HEK293 (cell line): ENCODE results near the gene STXBP3.

Experiments
- CTCF ChIP-seq: fragments of 450-650 bp; formaldehyde crosslinking; IDR thresholded peaks from 2 replicates; pipeline ENCODE4 v1.5.1; 2016; ENCODE audit warnings: missing biosample characterization, missing genetic modification characterization
- PRDM10 ChIP-seq: fragments of 450-650 bp; formaldehyde crosslinking; IDR thresholded peaks from 2 replicates; pipeline ENCODE4 v1.5.1; 2016; ENCODE audit warnings: missing biosample characterization, missing genetic modification characterization
- PRDM4 ChIP-seq: fragments of 450-650 bp; formaldehyde crosslinking; IDR thresholded peaks from 2 replicates; pipeline ENCODE4 v1.5.1; 2017; ENCODE audit warnings: missing biosample characterization, missing genetic modification characterization
- ZFHX2 ChIP-seq: fragments of 450-650 bp; formaldehyde crosslinking; conservative IDR thresholded peaks from 2 replicates; pipeline ENCODE4 v1.5.1; 2016; ENCODE audit warnings: missing biosample characterization, missing genetic modification characterization
- ZFP69B ChIP-seq: fragments of 450-650 bp; formaldehyde crosslinking; IDR thresholded peaks from 2 replicates; pipeline ENCODE4 v1.5.1; 2016; ENCODE audit warnings: missing biosample characterization, missing genetic modification characterization
- ZNF138 ChIP-seq: fragments of 450-650 bp; formaldehyde crosslinking; IDR thresholded peaks from 2 replicates; pipeline ENCODE4 v1.5.1; 2016; ENCODE audit warnings: missing biosample characterization, missing genetic modification characterization, borderline replicate concordance
- ZNF623 ChIP-seq: fragments of 450-650 bp; formaldehyde crosslinking; IDR thresholded peaks from 2 replicates; pipeline ENCODE4 v1.5.1; 2016; ENCODE audit warnings: missing biosample characterization, missing genetic modification characterization
- ZNF654 ChIP-seq: fragments of 450-650 bp; formaldehyde crosslinking; IDR thresholded peaks from 2 replicates; pipeline ENCODE4 v1.5.1; 2016; ENCODE audit warnings: low read depth, missing biosample characterization, missing genetic modification characterization
- ZNF785 ChIP-seq: fragments of 450-650 bp; formaldehyde crosslinking; IDR thresholded peaks from 2 replicates; pipeline ENCODE4 v1.5.1; 2016; ENCODE audit warnings: missing biosample characterization, missing genetic modification characterization

- TF ChIP-seq ZFHX2 (tag by site-specific recombination) (no peak), PRDM10 (tag by site-specific recombination) (no peak), ZNF623 (tag by site-specific recombination) (no peak), CTCF (tag by site-specific recombination) (no peak), ZNF138 (no peak), PRDM4 (no peak), ZNF654 (tag by site-specific recombination) (no peak), ZNF785 (tag by site-specific recombination) (no peak), ZFP69B (tag by site-specific recombination) (no peak)
Observed at GRCh38 chr1:108817811-108818210, 71.3 kb downstream of the STXBP3 start.
